KMS-11 (cell line): Measurements from ENCODE around the gene TBX20.

Experiments
- H2AFZ ChIP-seq: fragments of 200-600 bp; sonication (generic); 2 replicates; pipeline ENCODE4 v1.6.1; 2016; ENCODE audit warnings: antibody characterized with exemption, mixed run types, low read depth
- H3K27ac ChIP-seq: fragments of 200-600 bp; sonication (generic); 2 replicates; pipeline ENCODE4 v1.6.1; 2016; ENCODE audit warnings: mild to moderate bottlenecking, mixed run types
- H3K27me3 ChIP-seq: fragments of 200-600 bp; sonication (generic); 2 replicates; pipeline ENCODE4 v1.6.1; 2017; ENCODE audit warnings: mild to moderate bottlenecking, low read depth, mixed run types, moderate library complexity; ENCODE audit not compliant: insufficient read depth
- H3K36me3 ChIP-seq: fragments of 200-600 bp; sonication (generic); 2 replicates; pipeline ENCODE4 v1.6.1; 2017; ENCODE audit warnings: mild to moderate bottlenecking, mixed run types; ENCODE audit not compliant: insufficient read depth
- H3K4me1 ChIP-seq: fragments of 200-600 bp; sonication (generic); 2 replicates; pipeline ENCODE4 v1.6.1; 2016; ENCODE audit warnings: mild to moderate bottlenecking, low read depth, mixed run types; ENCODE audit not compliant: poor library complexity, severe bottlenecking
- H3K4me2 ChIP-seq: fragments of 200-600 bp; sonication (generic); 2 replicates; pipeline ENCODE4 v1.7.0; 2016; ENCODE audit warnings: mild to moderate bottlenecking, mixed run types
- H3K4me3 ChIP-seq: fragments of 200-600 bp; sonication (generic); IDR thresholded peaks from 2 replicates; pipeline ENCODE4 v1.6.1; 2017; ENCODE audit warnings: low read depth, low read length, mixed read lengths; ENCODE audit not compliant: insufficient read depth
- H3K79me2 ChIP-seq: fragments of 200-600 bp; sonication (generic); 2 replicates; pipeline ENCODE4 v1.6.1; 2016; ENCODE audit warnings: low read depth, mixed run types; ENCODE audit not compliant: insufficient read depth
- H3K9ac ChIP-seq: fragments of 200-600 bp; sonication (generic); 2 replicates; pipeline ENCODE4 v1.6.1; 2016; ENCODE audit warnings: mild to moderate bottlenecking, mixed run types
- H4K20me1 ChIP-seq: fragments of 200-600 bp; sonication (generic); 2 replicates; pipeline ENCODE4 v1.6.1; 2016; ENCODE audit warnings: mild to moderate bottlenecking, mixed run types; ENCODE audit not compliant: insufficient read depth
- CTCF ChIP-seq: fragments of 200-600 bp; sonication (generic); conservative IDR thresholded peaks from 2 replicates; pipeline ENCODE4 v1.6.1; 2017; ENCODE audit warnings: low read depth, mild to moderate bottlenecking, antibody characterized with exemption, low read length, moderate library complexity, mixed read lengths

Gene TBX20

GRCh38 chr7:35253710-35254495 is at the start of gene TBX20:
Gene TBX20, minus strand, starts transcription at chr7:35254100. Its CDS starts 480 bp downstream, at chr7:35253620.
- H3K27me3 ChIP-seq: no peaks in the 10 kb centered on the region
- peak within 1 kb of the TSS; percentile 40; the same call in 1 of the 2 replicates for H2AFZ ChIP-seq
- peak within 1 kb of the TSS; percentile 39; the same call in 1 of the 2 replicates for H3K9ac ChIP-seq
- no peaks in the 10 kb centered on the region for H3K79me2 ChIP-seq
- no peak for TF ChIP-seq CTCF
- no peak within 1 kb of the TSS for H3K27ac ChIP-seq
- H4K20me1 ChIP-seq: no peaks in the 10 kb centered on the region
- H3K36me3 ChIP-seq: no peaks in the 10 kb centered on the region
- H3K4me3 ChIP-seq: no peak within 1 kb of the TSS
- peak within 1 kb of the TSS; percentile 26 for H3K4me2 ChIP-seq
- no peaks in the 10 kb centered on the region for H3K4me1 ChIP-seq

GRCh38 chr7:35289376-35289775 is 35.5 kb upstream of the TBX20 start:
- no peaks in the 10 kb centered on the region for H3K27me3 ChIP-seq
- H3K4me1 ChIP-seq: no peaks in the 10 kb centered on the region
- TF ChIP-seq CTCF: no peak
- no peaks in the 10 kb centered on the region for H3K36me3 ChIP-seq
- H3K9ac ChIP-seq: no peak overlapping the region
- no peak overlapping the region for H2AFZ ChIP-seq
- H3K79me2 ChIP-seq: no peaks in the 10 kb centered on the region
- no peak overlapping the region for H3K4me3 ChIP-seq
- H3K27ac ChIP-seq: no peak overlapping the region
- H4K20me1 ChIP-seq: no peaks in the 10 kb centered on the region
- no peak overlapping the region for H3K4me2 ChIP-seq

GRCh38 chr7:35286986-35287385 is 33.1 kb upstream of the TBX20 start:
- Histone ChIP-seq H3K4me1 (no peaks in the 10 kb centered on the region), H3K27me3 (no peaks in the 10 kb centered on the region), H4K20me1 (no peaks in the 10 kb centered on the region), H3K9ac (no peak overlapping the region), H3K4me3 (no peak overlapping the region), H3K79me2 (no peaks in the 10 kb centered on the region), H3K4me2 (no peak overlapping the region), H3K36me3 (no peaks in the 10 kb centered on the region), H3K27ac (no peak overlapping the region), H2AFZ (no peak overlapping the region)
- TF ChIP-seq CTCF: no peak

GRCh38 chr7:35286422-35286821 is 32.5 kb upstream of the TBX20 start:
- H3K9ac ChIP-seq: no peak overlapping the region
- H3K27ac ChIP-seq: no peak overlapping the region
- H3K4me2 ChIP-seq: no peak overlapping the region
- no peak for TF ChIP-seq CTCF
- no peaks in the 10 kb centered on the region for H3K4me1 ChIP-seq
- no peaks in the 10 kb centered on the region for H3K36me3 ChIP-seq
- no peaks in the 10 kb centered on the region for H4K20me1 ChIP-seq
- no peaks in the 10 kb centered on the region for H3K27me3 ChIP-seq
- no peak overlapping the region for H2AFZ ChIP-seq
- H3K79me2 ChIP-seq: no peaks in the 10 kb centered on the region
- H3K4me3 ChIP-seq: no peak overlapping the region
